HepG2 (cell line): ENCODE data around the gene SHFL. TPM values are rescaled to one million over a fixed set of nuclear protein-coding genes. Genes with fewer than 3 reads are reported as not detected.

Experiments
- ARID5B ChIP-seq: IDR thresholded peaks from 2 replicates; pipeline ENCODE4 v1.4.0; 2020; ENCODE audit warnings: mild to moderate bottlenecking, missing genetic modification reagents
- ETS1 ChIP-seq: sonication (generic); formaldehyde crosslinking; IDR thresholded peaks from 2 replicates; pipeline ENCODE4 v1.4.0; 2020; ENCODE audit warnings: missing genetic modification reagents
- FIP1L1 ChIP-seq: fragments of 200-400 bp; formaldehyde crosslinking; IDR thresholded peaks from 2 replicates; pipeline ENCODE4 v1.6.1; 2018; ENCODE audit warnings: low read depth, mild to moderate bottlenecking, low read length, moderate library complexity, borderline replicate concordance; ENCODE audit not compliant: insufficient read depth
- IRF1 ChIP-seq: sonication (generic); formaldehyde crosslinking; IDR thresholded peaks from 2 replicates; pipeline ENCODE4 v1.4.0; 2020; ENCODE audit warnings: low read depth, mild to moderate bottlenecking, missing genetic modification reagents
- ISX ChIP-seq: sonication (generic); formaldehyde crosslinking; conservative IDR thresholded peaks from 2 replicates; pipeline ENCODE4 v1.5.0; 2020; ENCODE audit warnings: missing genetic modification reagents
- LCORL ChIP-seq, 2 experiments: fragments of 450-650 bp in 1 of 2; sonication (generic) in 1 of 2; formaldehyde crosslinking in 1 of 2; IDR thresholded peaks; 2 replicates each; pipeline versions ENCODE4 v1.5.0 to v1.6.1; 2017 to 2020; ENCODE audit warnings: antibody characterized with exemption in 1 of 2, missing genetic modification reagents in 1 of 2
- PLSCR1 ChIP-seq: sonication (generic); formaldehyde crosslinking; IDR thresholded peaks from 2 replicates; pipeline ENCODE4 v1.5.0; 2020; ENCODE audit warnings: missing genetic modification reagents, mild to moderate bottlenecking, borderline replicate concordance
- SP5 ChIP-seq: IDR thresholded peaks from 2 replicates; pipeline ENCODE4 v1.6.1; 2016; ENCODE audit warnings: low read depth, borderline replicate concordance
- SPEN ChIP-seq: sonication (generic); formaldehyde crosslinking; IDR thresholded peaks from 2 replicates; pipeline ENCODE4 v1.5.1; 2020; ENCODE audit warnings: low read depth, mild to moderate bottlenecking, missing genetic modification reagents
- TEAD2 ChIP-seq: sonication (generic); formaldehyde crosslinking; IDR thresholded peaks from 2 replicates; pipeline ENCODE4 v1.9.0; 2021; ENCODE audit warnings: missing genetic modification reagents
- ZNF446 ChIP-seq: sonication (generic); formaldehyde crosslinking; IDR thresholded peaks from 2 replicates; pipeline ENCODE4 v1.5.0; 2020; ENCODE audit warnings: mild to moderate bottlenecking, missing genetic modification reagents
- ZNF503 ChIP-seq: sonication (generic); formaldehyde crosslinking; IDR thresholded peaks from 2 replicates; pipeline ENCODE4 v1.4.0; 2020; ENCODE audit warnings: missing genetic modification reagents
- ZNF513 ChIP-seq: sonication (generic); formaldehyde crosslinking; conservative IDR thresholded peaks from 2 replicates; pipeline ENCODE4 v1.5.0; 2020; ENCODE audit warnings: missing genetic modification reagents
- ZNF569 ChIP-seq: sonication (generic); formaldehyde crosslinking; IDR thresholded peaks from 2 replicates; pipeline ENCODE4 v1.5.0; 2020; ENCODE audit warnings: mild to moderate bottlenecking, missing genetic modification reagents, moderate library complexity, borderline replicate concordance
- ZNF75D ChIP-seq: sonication (generic); formaldehyde crosslinking; IDR thresholded peaks from 2 replicates; pipeline ENCODE4 v1.8.1; 2023; ENCODE audit warnings: missing genetic modification reagents, mild to moderate bottlenecking, borderline replicate concordance
- ZNF766 ChIP-seq: sonication (generic); formaldehyde crosslinking; IDR thresholded peaks from 2 replicates; pipeline ENCODE4 v1.5.0; 2020; ENCODE audit warnings: missing genetic modification reagents, borderline replicate concordance
- ZZZ3 ChIP-seq: sonication (generic); formaldehyde crosslinking; IDR thresholded peaks from 2 replicates; pipeline ENCODE4 v1.4.0; 2020; ENCODE audit warnings: missing genetic modification reagents, mild to moderate bottlenecking, borderline replicate concordance
- polyA plus RNA-seq, 8 experiments: library from polyadenylated mRNA; depleted of rRNA in 3 of 8; stranded (reverse) in 7 of 8; unstranded in 1 of 8; fragments of >200 nt; fragmentation: Illumina TruSeq in 4 of 8; extraction: Trizol in 4 of 8; gene quantifications; 2 replicates each; pipeline versions ENCODE4 v1.2.1 to v1.2.3, GENCODE V29; 2011 to 2016; ENCODE audit warnings: low read depth in 4 of 8, missing spikeins in 1 of 8, mixed read lengths in 1 of 8; ENCODE audit not compliant: insufficient read depth in 1 of 8
- total RNA-seq, 5 experiments: library from RNA; depleted of rRNA; stranded (reverse); fragments of >200 nt; fragmentation: Illumina TruSeq; extraction: Trizol; gene quantifications; 2 replicates each; pipeline ENCODE4 v1.2.3, GENCODE V29; 2016; ENCODE audit warnings: low read depth in 1 of 5

SHFL gene
- total and polyA plus RNA-seq, 2 of the 13 experiments (the other 11 are each of a cell fraction or from before 2014, with no cell fraction given) = 12.3 to 36.4 TPM

GRCh38 chr19:10085641-10086590 lies at the start of gene SHFL (continued):
- TF ChIP-seq ZNF513 (CRISPR knock-in tag) (no peak), ZNF503 (no peak), LCORL (IDR thresholded peaks at IDR 0.05) (no peak), LCORL (CRISPR knock-in tag; IDR thresholded peaks at IDR 0.05) (no peak), ETS1 (no peak; the same call in 1 of the 2 replicates), TEAD2 (CRISPR knock-in tag) (no peak), SP5 (CRISPR knock-in tag) (peak; percentile 18; the same call in 1 of the 2 replicates), IRF1 (CRISPR knock-in tag) (peak; percentile 99), ISX (CRISPR knock-in tag) (no peak), FIP1L1 (no peak), ZNF569 (no peak), ARID5B (CRISPR knock-in tag) (no peak), ZNF446 (CRISPR knock-in tag) (no peak), PLSCR1 (no peak), ZZZ3 (CRISPR knock-in tag) (no peak), SPEN (CRISPR knock-in tag) (no peak; the same call in 1 of the 2 replicates), ZNF766 (no peak), ZNF75D (no peak)
